Dendritic cell treated with granulocyte-macrophage colony-stimulating factor and Interleukin-4, amounts not matched to agents 40 ng/mL and 50 ng/mL, for 4 days (primary cell): ENCODE results near the gene MAPKAP1.

Experiments used
- H3K27ac Mint-ChIP-seq: one replicate; pipeline ENCODE4 v1.8.0; 2022; ENCODE audit warnings: mild to moderate bottlenecking, mixed read lengths
- H3K27me3 Mint-ChIP-seq: one replicate; pipeline ENCODE4 v1.8.0; 2022; ENCODE audit warnings: mild to moderate bottlenecking, mixed read lengths
- H3K36me3 Mint-ChIP-seq: one replicate; pipeline ENCODE4 v1.8.0; 2022; ENCODE audit warnings: low read depth, mixed read lengths
- H3K4me1 Mint-ChIP-seq: one replicate; pipeline ENCODE4 v1.8.0; 2022; ENCODE audit warnings: low read depth, mixed read lengths
- H3K4me3 Mint-ChIP-seq: one replicate; pipeline ENCODE4 v1.8.0; 2022; ENCODE audit warnings: mild to moderate bottlenecking, moderate library complexity, mixed read lengths
- H3K9me3 Mint-ChIP-seq: one replicate; pipeline ENCODE4 v1.8.0; 2022; ENCODE audit warnings: mixed read lengths
- intact Hi-C: fragments of 100-400 bp; cut with micrococcal nuclease; formaldehyde crosslinking; loops from one replicate; pipeline ENCODE4 v1.15.0; 2022

The MAPKAP1 gene

GRCh38 chr9:125637241-125637640 is 69.8 kb downstream of the MAPKAP1 start:
- Mint-ChIP-seq H3K27me3 (no peaks in the 10 kb centered on the region), H3K36me3 (no peaks in the 10 kb centered on the region), H3K27ac (no peak overlapping the region), H3K4me3 (no peak overlapping the region), H3K4me1 (peaks cover 62% of the 10 kb centered on the region), H3K9me3 (no peaks in the 10 kb centered on the region)
- intact Hi-C loops, result loop anchor here (10.0 kb wide), 1 partner anchor 68 kb away; the partner anchor contains the start of gene MAPKAP1

- no peaks in the 10 kb centered on the region for H3K36me3 Mint-ChIP-seq
- intact Hi-C loops, result loop anchor here (10.0 kb wide), 1 partner anchor 69 kb away; the partner anchor contains the start of gene MAPKAP1
Measured at GRCh38 chr9:125635888-125636287, 71.1 kb downstream of the MAPKAP1 start.

GRCh38 chr9:125634040-125634717 is 72.8 kb downstream of the MAPKAP1 start:
- Mint-ChIP-seq H3K9me3 (no peaks in the 10 kb centered on the region), H3K4me1 (peaks cover 81% of the 10 kb centered on the region), H3K27ac (no peak overlapping the region), H3K27me3 (no peaks in the 10 kb centered on the region), H3K4me3 (no peak overlapping the region), H3K36me3 (no peaks in the 10 kb centered on the region)
- intact Hi-C loops, result loop anchor here (5.0 to 10.0 kb wide), 3 partner anchors 71 to 203 kb away; partner anchors contain the start of genes MAPKAP1 and PBX3

More at GRCh38 chr9:125635888-125636287, 71.1 kb downstream of the MAPKAP1 start:
- Mint-ChIP-seq H3K4me3 (no peak overlapping the region), H3K27me3 (no peaks in the 10 kb centered on the region), H3K27ac (no peak overlapping the region), H3K9me3 (no peaks in the 10 kb centered on the region), H3K4me1 (peaks cover 76% of the 10 kb centered on the region)

- Mint-ChIP-seq H3K9me3 (no peaks in the 10 kb centered on the region), H3K27ac (peak overlapping the region; percentile 77), H3K27me3 (no peaks in the 10 kb centered on the region), H3K4me3 (peak overlapping the region; percentile 10), H3K4me1 (peaks cover 80% of the 10 kb centered on the region), H3K36me3 (no peaks in the 10 kb centered on the region)
- intact Hi-C loops, result loop anchor here (2.0 to 10.0 kb wide), 4 partner anchors 16 to 204 kb away; partner anchors contain the start of genes MAPKAP1 and PBX3
Measured at GRCh38 chr9:125633116-125633745, 73.8 kb downstream of the MAPKAP1 start.

- Mint-ChIP-seq H3K4me3 (peak overlapping the region; percentile 37), H3K36me3 (no peaks in the 10 kb centered on the region), H3K27ac (peak overlapping the region; percentile 77), H3K9me3 (no peaks in the 10 kb centered on the region), H3K4me1 (peaks cover 78% of the 10 kb centered on the region), H3K27me3 (no peaks in the 10 kb centered on the region)
- intact Hi-C loops, result loop anchor here (2.0 to 10.0 kb wide), 4 partner anchors 16 to 205 kb away; partner anchors contain the start of genes MAPKAP1 and PBX3
Measured at GRCh38 chr9:125632321-125633115, 74.5 kb downstream of the MAPKAP1 start.

GRCh38 chr9:125631391-125632085 is 75.5 kb downstream of the MAPKAP1 start:
- Mint-ChIP-seq H3K4me1 (peaks cover 75% of the 10 kb centered on the region), H3K27me3 (no peaks in the 10 kb centered on the region), H3K9me3 (no peaks in the 10 kb centered on the region), H3K4me3 (peak overlapping the region; percentile 0), H3K36me3 (no peaks in the 10 kb centered on the region), H3K27ac (peak overlapping the region; percentile 77)
- intact Hi-C loops, result loop anchor here (1.0 to 10.0 kb wide), 5 partner anchors 17 to 206 kb away; partner anchors contain the start of genes MAPKAP1 and PBX3

- Mint-ChIP-seq H3K27ac (no peak overlapping the region), H3K4me3 (no peak overlapping the region), H3K4me1 (peaks cover 66% of the 10 kb centered on the region), H3K27me3 (no peaks in the 10 kb centered on the region), H3K36me3 (no peaks in the 10 kb centered on the region), H3K9me3 (no peaks in the 10 kb centered on the region)
- intact Hi-C loops, result loop anchor here (5.0 to 10.0 kb wide), 3 partner anchors 74 to 207 kb away; partner anchors contain the start of genes MAPKAP1 and PBX3
Measured at GRCh38 chr9:125630436-125630835, 76.6 kb downstream of the MAPKAP1 start.

- Mint-ChIP-seq H3K36me3 (no peaks in the 10 kb centered on the region), H3K4me3 (no peak overlapping the region), H3K4me1 (peaks cover 56% of the 10 kb centered on the region), H3K9me3 (no peaks in the 10 kb centered on the region), H3K27me3 (no peaks in the 10 kb centered on the region), H3K27ac (peak overlapping the region; percentile 85)
- intact Hi-C loops, result no loop called here
Measured at GRCh38 chr9:125629446-125629845, 77.6 kb downstream of the MAPKAP1 start.

GRCh38 chr9:125626187-125626586 is 80.8 kb downstream of the MAPKAP1 start:
- Mint-ChIP-seq H3K36me3 (no peaks in the 10 kb centered on the region), H3K27ac (no peak overlapping the region), H3K4me1 (peaks cover 29% of the 10 kb centered on the region), H3K27me3 (no peaks in the 10 kb centered on the region), H3K4me3 (no peak overlapping the region), H3K9me3 (no peaks in the 10 kb centered on the region)
- intact Hi-C loops, result no loop called here

GRCh38 chr9:125621170-125621569 is 85.8 kb downstream of the MAPKAP1 start:
- intact Hi-C loops, result no loop called here
- H3K27ac Mint-ChIP-seq, result no peak overlapping the region
- no peaks in the 10 kb centered on the region for H3K27me3 Mint-ChIP-seq
- no peaks in the 10 kb centered on the region for H3K4me1 Mint-ChIP-seq
- no peak overlapping the region for H3K4me3 Mint-ChIP-seq
- no peaks in the 10 kb centered on the region for H3K36me3 Mint-ChIP-seq
- no peaks in the 10 kb centered on the region for H3K9me3 Mint-ChIP-seq

GRCh38 chr9:125620216-125620615 is 86.8 kb downstream of the MAPKAP1 start:
- H3K36me3 Mint-ChIP-seq, result no peaks in the 10 kb centered on the region
- no peaks in the 10 kb centered on the region for H3K9me3 Mint-ChIP-seq
- no peaks in the 10 kb centered on the region for H3K4me1 Mint-ChIP-seq
- H3K4me3 Mint-ChIP-seq, result no peak overlapping the region
- no peaks in the 10 kb centered on the region for H3K27me3 Mint-ChIP-seq
- intact Hi-C loops, result no loop called here
- H3K27ac Mint-ChIP-seq, result no peak overlapping the region

- no peaks in the 10 kb centered on the region for H3K27me3 Mint-ChIP-seq
- H3K4me1 Mint-ChIP-seq, result no peaks in the 10 kb centered on the region
- no peak overlapping the region for H3K27ac Mint-ChIP-seq
- H3K9me3 Mint-ChIP-seq, result no peaks in the 10 kb centered on the region
- H3K4me3 Mint-ChIP-seq, result no peak overlapping the region
- intact Hi-C loops, result no loop called here
- H3K36me3 Mint-ChIP-seq, result no peaks in the 10 kb centered on the region
Measured at GRCh38 chr9:125617087-125617486, 89.9 kb downstream of the MAPKAP1 start.

- H3K27ac Mint-ChIP-seq, result no peak overlapping the region
- intact Hi-C loops, result no loop called here
- no peaks in the 10 kb centered on the region for H3K36me3 Mint-ChIP-seq
- H3K4me1 Mint-ChIP-seq, result peaks cover 16% of the 10 kb centered on the region
- H3K4me3 Mint-ChIP-seq, result no peak overlapping the region
- H3K9me3 Mint-ChIP-seq, result no peaks in the 10 kb centered on the region
- H3K27me3 Mint-ChIP-seq, result no peaks in the 10 kb centered on the region
Measured at GRCh38 chr9:125613141-125613540, 93.9 kb downstream of the MAPKAP1 start.
